Type B pancreatic cell (in vitro differentiated cells): ENCODE data around the gene BACH2. TPM values are rescaled to one million over a fixed set of nuclear protein-coding genes. Genes with fewer than 3 reads are reported as not detected.

Source experiments
- DNase-seq: peaks from one replicate; pipeline ENCODE4 v3.0.0; 2021; ENCODE audit warnings: mixed read lengths; ENCODE audit not compliant: unreplicated experiment; ENCODE audit errors: extremely low spot score
- H3K27ac Mint-ChIP-seq: 2 replicates; pipeline ENCODE4 v1.8.0; 2021; ENCODE audit warnings: mild to moderate bottlenecking, mixed read lengths
- H3K27me3 Mint-ChIP-seq: 2 replicates; pipeline ENCODE4 v1.8.0; 2021; ENCODE audit warnings: mixed read lengths
- H3K36me3 Mint-ChIP-seq: 2 replicates; pipeline ENCODE4 v1.8.0; 2021; ENCODE audit warnings: mixed read lengths
- H3K4me1 Mint-ChIP-seq: one replicate; pipeline ENCODE4 v1.8.0; 2021; ENCODE audit warnings: mixed read lengths; ENCODE audit not compliant: unreplicated experiment
- H3K4me3 Mint-ChIP-seq: 2 replicates; pipeline ENCODE4 v1.8.0; 2021; ENCODE audit warnings: mild to moderate bottlenecking, mixed read lengths
- H3K9me3 Mint-ChIP-seq: 2 replicates; pipeline ENCODE4 v1.8.0; 2021; ENCODE audit warnings: mixed read lengths
- CTCF ChIP-seq: fragments of 200-600 bp; sonication (generic); conservative IDR thresholded peaks from 2 replicates; pipeline ENCODE4 v1.5.0; 2021; ENCODE audit warnings: antibody characterized with exemption, mild to moderate bottlenecking
- total RNA-seq: library from RNA; stranded (reverse); gene quantifications from 2 replicates; pipeline ENCODE4 v1.2.1, GENCODE V29; 2021; ENCODE audit warnings: low replicate concordance

Gene BACH2
- total RNA-seq, 1 donor from 2014 or later = 33.5 TPM

DNA sequence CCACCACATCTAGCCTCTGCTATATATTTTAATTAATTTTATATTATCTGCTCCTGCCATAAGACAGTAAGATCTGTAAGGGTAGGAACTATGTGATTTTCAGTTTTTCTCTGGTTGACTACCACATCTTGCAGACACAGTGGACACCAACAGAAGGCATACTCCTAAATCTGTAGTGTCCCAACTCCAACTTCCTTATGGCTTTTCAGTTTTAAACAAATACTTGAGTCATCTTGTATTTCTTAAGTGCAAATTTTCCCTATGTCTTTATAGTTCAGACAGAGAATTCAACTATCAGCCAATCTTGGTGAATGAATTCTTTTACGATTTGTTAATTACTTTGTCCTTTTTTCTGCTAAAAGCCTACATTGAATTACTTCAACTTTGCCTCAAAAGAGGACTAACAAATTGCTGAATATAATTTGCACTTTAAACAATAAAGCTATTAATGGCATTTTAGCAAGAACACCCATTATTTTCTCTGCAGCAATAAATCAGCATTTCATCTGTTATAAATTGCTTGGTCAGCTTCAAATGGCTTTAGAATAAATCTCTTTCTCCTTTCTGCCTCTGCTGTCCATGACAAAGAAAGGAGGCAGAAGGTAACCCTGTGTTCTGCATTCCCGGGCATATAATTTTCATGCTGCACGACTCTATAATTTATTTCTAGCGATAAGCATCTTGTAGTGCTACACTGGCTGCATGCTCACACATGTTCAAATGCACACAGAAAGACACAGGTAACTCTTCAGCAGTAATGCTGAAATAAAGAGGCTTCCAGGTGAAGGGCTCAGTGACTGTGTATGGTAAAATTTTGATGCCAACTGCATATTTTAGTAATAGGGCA, 144.8 kb downstream of the BACH2 start:
- Mint-ChIP-seq H3K27ac (no peak overlapping the region), H3K9me3 (no peaks in the 10 kb centered on the region), H3K4me3 (no peak overlapping the region), H3K27me3 (no peaks in the 10 kb centered on the region), H3K4me1 (peaks cover 27% of the 10 kb centered on the region), H3K36me3 (no peaks in the 10 kb centered on the region)
- TF ChIP-seq CTCF = no peak
- DNase-seq = no peak

DNA sequence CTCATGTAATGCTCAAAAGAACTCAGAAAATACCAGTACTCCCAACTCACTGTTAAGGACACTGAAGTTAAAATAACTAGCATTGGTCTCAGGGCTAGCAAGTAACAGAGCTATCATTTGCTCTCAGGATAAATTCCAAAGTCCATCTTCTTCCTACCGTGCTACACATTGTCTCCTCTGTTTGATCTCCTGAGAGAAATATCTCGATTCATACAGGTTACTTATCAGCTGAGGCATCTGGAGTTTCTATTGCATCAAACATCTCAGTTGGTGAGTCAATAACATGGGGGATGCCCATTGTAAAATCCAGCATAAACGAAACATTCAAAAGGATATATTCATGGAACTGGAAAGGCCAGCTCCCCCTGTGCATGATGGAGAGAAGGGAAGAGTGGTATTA, 147.4 kb downstream of the BACH2 start:
- H3K27ac Mint-ChIP-seq = no peak overlapping the region
- TF ChIP-seq CTCF = no peak
- no peaks in the 10 kb centered on the region for H3K36me3 Mint-ChIP-seq
- H3K4me1 Mint-ChIP-seq = peaks cover 21% of the 10 kb centered on the region
- no peaks in the 10 kb centered on the region for H3K27me3 Mint-ChIP-seq
- H3K4me3 Mint-ChIP-seq = no peak overlapping the region
- no peak for DNase-seq
- no peaks in the 10 kb centered on the region for H3K9me3 Mint-ChIP-seq

DNA sequence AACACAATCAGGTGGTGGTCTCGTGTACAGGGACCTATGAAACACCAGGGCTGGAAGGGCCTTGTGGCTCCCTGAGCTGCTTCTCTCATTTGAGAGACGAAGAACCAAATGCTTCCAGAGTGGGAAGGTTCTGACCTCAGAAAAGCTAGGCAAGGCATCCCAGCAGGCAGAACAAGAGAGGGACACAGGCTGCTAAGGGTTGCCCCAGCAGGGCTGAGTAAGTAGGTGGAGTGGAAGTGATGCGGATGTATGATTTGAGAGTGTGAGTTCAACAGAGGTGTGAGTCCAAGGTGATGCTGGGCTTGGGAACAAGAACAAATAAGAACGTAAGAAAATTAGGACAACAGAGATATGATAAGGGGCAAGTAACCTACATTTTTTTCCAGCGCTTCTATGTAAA, 147.8 kb downstream of the BACH2 start:
- peaks cover 17% of the 10 kb centered on the region for H3K4me1 Mint-ChIP-seq

GRCh38 chr6:90146921-90147649, 149.6 kb downstream of the BACH2 start:
- no peak for DNase-seq
- Mint-ChIP-seq H3K4me3 (no peak overlapping the region), H3K27ac (no peak overlapping the region), H3K27me3 (no peaks in the 10 kb centered on the region), H3K36me3 (no peaks in the 10 kb centered on the region), H3K4me1 (peaks cover 13% of the 10 kb centered on the region), H3K9me3 (no peaks in the 10 kb centered on the region)
- TF ChIP-seq CTCF = no peak

More for the DNA sequence above, 147.8 kb downstream of the BACH2 start:
- no peak for TF ChIP-seq CTCF
- Mint-ChIP-seq H3K9me3 (no peaks in the 10 kb centered on the region), H3K4me3 (no peak overlapping the region), H3K36me3 (no peaks in the 10 kb centered on the region), H3K27me3 (no peaks in the 10 kb centered on the region), H3K27ac (no peak overlapping the region)
- DNase-seq = no peak

GRCh38 chr6:90146024-90146423, 150.6 kb downstream of the BACH2 start:
- H3K4me3 Mint-ChIP-seq = no peak overlapping the region
- H3K27me3 Mint-ChIP-seq = no peaks in the 10 kb centered on the region
- no peak for DNase-seq
- no peaks in the 10 kb centered on the region for H3K9me3 Mint-ChIP-seq
- peaks cover 13% of the 10 kb centered on the region for H3K4me1 Mint-ChIP-seq
- no peak overlapping the region for H3K27ac Mint-ChIP-seq
- TF ChIP-seq CTCF = no peak
- no peaks in the 10 kb centered on the region for H3K36me3 Mint-ChIP-seq
